Left lobe of liver (tissue), 2 donors: ENCODE results near the gene SLC34A1. TPM values are rescaled to one million over a fixed set of nuclear protein-coding genes. Genes with fewer than 3 reads are reported as not detected.
"Not testable (repeated sequence)": the region's sequence is repeated elsewhere in the genome, so short reads cannot be mapped to it uniquely, and the experiment has no call there.

ENCODE experiments used
- ATAC-seq: fragments of 200-7000 bp; cut with Tn5 transposase; one replicate; pipeline ENCODE4 v1.9.1; 2020; ENCODE audit warnings: mild to moderate bottlenecking, moderate library complexity
- DNase-seq: peaks from one replicate; pipeline ENCODE4 v3.0.0-alpha.2; 2020; ENCODE audit warnings: low spot score
- total RNA-seq: library from RNA; stranded (reverse); gene quantifications from one replicate; pipeline ENCODE4 v1.2.1, GENCODE V29; 2021
- donor health status: DM: no; HTN: no; CAD: no; lungs with moderate emphysema.
- donor health status: DM: no; HTN: yes; CAD: no.

SLC34A1 gene
- total RNA-seq, 1 donor from 2014 or later: 3.0 TPM

DNA sequence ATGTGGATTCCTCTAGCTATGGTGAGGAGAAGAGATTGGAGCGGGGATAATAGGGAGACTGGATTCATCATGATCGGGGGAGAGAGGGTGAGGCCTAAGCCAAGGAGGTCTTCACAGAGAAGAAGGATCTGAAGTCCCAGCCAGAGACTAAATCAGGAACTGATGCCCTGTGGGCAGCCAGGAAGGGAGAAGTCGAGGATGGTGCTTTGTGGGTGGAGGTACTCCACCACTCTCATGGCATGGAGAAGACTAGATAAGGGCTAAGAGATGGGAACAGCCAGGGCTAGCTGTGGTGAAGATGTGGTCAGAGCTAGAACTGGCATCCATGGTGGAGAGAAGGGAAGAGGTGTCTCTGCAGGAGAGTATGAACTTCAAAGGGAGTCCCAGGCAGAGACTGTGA is 29.5 kb upstream of the SLC34A1 start:
- ATAC-seq: no peak
- no peak for DNase-seq

DNA sequence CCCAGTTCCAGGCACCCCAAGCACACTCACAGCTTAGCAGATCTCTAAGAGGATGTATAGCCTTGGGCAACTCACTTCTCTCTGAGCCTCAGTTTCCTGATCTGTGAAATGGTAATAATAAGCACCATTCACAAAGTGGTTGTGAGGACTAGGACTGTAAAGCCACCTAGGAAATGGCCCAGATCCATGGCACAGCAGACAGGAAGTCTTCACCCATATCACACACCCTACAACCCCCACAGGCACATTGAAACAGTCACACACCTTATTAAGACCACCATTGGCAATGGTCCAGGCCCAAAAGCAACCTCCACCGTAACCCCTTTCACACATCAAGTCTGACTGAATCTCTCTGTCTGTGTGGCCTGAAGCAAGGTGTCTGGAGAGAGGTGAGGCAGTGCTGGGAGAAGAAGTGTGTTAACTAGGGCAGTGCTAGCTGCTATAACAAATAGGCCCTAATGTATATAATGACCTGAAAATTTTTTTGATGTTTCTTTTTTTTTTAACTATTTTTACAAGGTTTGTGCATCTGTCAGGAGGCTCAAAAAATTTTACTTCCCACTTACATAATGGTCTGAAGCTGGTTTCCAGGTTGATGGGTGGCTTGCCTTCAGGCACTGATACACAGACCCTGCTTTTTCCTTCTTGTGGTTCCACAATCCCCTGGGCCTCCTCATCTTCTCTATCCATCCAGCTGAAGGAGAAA is 28.9 kb upstream of the SLC34A1 start:
- DNase-seq: no peak
- no peak for ATAC-seq

DNA sequence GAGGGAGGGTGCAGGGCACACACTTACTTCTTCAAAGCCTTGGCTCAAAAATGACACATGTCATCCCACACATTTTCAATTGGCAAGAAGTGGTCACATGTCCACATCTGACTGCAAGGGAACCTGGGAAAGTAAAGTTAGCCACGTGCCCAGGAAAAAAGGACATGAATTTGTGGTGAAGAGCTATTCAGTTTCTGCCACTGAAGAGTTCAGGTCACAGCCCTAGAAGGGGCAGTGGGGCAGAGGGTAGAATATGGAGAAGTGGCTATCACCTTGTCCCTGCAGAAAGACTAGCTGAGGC is 28.4 kb upstream of the SLC34A1 start:
- ATAC-seq: no peak

DNA sequence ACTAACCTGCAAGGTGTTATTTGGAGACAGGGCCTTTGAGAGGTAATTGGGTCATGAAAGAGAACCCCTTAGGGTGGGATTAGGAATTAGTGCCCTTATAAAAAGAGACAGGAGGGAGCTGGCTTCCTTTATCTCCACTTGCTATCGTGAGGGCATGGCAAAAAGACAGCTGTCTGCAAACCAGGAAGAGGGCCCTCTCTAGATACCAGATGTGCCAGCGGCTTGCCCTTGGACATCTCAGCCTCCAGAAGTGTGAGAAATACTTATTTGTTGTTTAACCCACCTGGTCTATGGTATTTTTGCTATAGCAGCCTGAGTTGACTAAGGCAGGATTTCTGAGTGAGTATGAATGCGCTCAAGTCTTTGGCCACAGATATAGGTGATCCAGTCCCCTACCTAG is 27.5 kb upstream of the SLC34A1 start:
- DNase-seq (no peak), ATAC-seq (no peak)

More for the DNA sequence above, 28.4 kb upstream of the SLC34A1 start:
- DNase-seq: no peak

DNA sequence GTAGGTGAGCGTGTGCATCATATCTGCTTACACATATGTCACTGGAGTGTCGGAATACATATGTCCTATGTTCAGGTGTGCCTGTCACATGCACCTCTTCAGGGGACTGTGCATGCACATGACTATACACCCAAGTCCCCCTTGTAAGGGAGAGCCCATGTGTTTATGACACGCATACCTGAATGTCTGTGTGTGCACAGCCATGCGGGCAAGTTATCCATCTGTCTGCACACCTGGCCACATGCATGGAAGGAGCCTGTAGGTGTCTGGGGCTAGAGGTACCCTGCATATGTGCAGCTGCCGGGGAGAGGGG is 27.1 kb upstream of the SLC34A1 start:
- no peak for ATAC-seq
- DNase-seq: no peak

DNA sequence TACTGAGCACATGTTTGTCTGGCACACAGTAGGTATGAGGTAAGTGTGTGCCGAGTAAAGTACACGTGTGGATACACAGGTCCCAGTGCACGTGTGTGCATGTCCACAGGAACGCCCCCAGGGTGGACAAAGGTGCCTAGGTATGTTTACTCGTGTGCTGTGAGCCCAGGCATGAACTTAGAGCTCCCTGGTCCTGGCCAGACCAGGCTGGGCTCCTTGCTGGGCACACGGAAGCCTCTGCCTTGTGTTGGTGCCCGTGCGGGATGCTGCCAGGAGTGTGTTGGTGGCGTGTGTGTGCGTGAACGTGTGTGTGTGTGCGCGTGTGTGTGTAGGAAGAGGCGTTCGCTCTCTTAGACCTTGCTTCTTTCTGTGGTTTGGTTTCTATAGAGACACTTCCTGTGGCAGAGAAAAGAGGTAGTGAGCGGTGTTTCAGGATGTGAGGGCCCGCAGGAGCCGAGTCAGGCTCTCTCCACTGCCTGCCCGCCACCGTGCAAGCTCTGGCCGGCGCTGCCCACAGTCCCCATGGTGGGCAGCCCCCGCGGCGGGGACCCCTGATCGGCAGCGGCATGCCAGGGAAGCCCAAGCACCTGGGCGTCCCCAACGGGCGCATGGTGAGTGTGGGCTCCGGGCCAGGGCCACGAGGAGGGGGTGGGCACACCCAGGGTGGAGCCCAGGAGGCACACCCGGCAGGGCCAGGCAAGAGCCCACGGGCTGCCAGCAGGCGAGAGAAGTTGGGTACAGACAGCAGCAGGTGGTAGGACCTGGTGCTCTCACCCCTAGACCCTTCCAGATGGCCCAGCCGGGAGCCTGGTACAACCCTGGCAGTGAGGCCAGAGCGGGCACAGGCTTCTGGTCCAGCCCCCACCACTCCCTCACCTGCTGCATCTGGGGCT is 26.5 kb upstream of the SLC34A1 start, which contains the start of gene RGS14:
Gene RGS14 (plus strand): TSS at position 466 of the 893 bp plus-strand sequence. CDS start 101 bp downstream, at position 567.
- peak; percentile 64 for DNase-seq
- ATAC-seq: peak; percentile 54

DNA sequence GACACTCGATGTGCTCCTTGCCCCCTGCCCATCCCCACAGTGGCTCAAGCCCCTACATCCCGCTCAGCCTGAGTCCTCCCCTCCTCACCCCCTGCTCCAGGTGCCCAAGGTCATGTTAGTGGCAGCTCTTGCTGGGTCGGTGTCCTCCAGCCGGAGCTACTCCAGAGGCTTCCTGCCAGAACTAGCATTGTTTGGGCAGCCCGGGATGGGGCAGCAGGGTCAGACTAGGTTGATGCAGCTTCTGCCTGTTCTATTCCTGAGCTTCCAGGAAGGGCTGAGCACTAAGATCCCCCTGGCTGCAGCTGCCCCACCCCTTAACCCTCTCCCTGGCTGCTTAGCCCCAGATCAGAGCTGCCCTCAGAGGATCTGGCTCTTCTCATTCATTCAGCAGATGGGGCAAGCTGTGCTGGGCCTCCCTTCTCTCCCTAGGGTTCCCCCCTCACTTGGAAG is 25.8 kb upstream of the SLC34A1 start:
- DNase-seq (peak; percentile 89), ATAC-seq (peak; percentile 67)

DNA sequence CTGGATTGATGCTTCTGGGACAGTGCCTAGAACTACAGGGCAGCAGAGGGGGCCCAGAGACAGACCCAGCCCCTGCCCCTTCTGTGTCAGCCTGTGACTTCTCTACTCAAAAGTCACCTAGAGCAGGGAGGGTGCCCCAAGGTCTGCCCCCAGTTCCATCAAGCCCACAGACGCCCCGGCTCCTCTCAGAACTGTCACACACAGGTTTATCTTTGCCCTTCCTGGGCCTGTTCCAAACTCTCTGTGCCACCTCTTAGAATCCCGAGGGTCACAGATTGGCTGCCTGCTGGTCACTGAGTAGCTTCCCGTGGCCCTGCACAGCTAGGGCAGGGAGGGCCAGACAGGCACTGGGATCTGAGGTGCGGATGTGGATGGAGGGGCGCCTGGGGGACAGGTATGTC is 24.8 kb upstream of the SLC34A1 start:
- ATAC-seq (peak; percentile 11), DNase-seq (peak; percentile 71)

DNA sequence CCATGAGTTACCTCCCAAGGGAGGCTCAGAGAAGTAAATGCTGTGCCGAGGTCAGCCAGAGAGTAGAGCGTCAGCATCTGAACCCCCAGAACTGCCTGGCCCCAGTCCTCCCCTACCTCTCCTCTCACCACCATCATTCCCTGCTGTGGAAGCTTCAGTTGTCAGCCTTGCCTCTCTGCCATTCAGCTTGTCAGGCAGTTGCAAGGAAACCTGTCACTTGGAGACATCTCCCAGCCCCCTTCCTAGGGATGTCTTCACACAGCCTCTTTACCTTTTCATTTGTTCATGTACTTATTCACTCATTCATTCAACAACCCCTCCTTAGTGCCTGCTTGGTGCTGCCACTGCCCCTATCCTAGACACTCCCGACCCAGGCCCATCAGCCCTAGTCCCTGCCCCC is 24.4 kb upstream of the SLC34A1 start:
- ATAC-seq: no peak

DNA sequence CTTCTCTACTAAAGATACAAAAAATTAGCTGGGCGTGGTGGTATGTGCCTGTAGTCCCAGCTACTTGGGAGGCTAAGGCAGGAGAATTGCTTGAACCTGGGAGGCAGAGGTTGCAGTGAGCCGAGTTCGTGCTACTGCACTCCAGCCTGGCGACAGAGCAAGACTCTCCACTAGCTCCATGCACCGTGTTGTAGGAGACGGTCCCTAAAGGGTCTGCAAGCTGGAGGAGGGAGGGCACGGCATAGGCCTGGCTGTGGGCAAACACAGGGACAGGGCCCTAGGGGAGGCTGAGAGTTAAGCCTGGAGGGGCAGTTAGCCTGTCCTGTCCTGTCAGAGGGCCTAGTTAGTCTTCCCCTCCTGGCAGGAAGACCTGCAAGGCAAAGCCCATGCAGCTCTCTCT is 23.5 kb upstream of the SLC34A1 start:
- not testable (repeated sequence) for ATAC-seq

More for the DNA sequence above, 24.4 kb upstream of the SLC34A1 start:
- no peak for DNase-seq

DNA sequence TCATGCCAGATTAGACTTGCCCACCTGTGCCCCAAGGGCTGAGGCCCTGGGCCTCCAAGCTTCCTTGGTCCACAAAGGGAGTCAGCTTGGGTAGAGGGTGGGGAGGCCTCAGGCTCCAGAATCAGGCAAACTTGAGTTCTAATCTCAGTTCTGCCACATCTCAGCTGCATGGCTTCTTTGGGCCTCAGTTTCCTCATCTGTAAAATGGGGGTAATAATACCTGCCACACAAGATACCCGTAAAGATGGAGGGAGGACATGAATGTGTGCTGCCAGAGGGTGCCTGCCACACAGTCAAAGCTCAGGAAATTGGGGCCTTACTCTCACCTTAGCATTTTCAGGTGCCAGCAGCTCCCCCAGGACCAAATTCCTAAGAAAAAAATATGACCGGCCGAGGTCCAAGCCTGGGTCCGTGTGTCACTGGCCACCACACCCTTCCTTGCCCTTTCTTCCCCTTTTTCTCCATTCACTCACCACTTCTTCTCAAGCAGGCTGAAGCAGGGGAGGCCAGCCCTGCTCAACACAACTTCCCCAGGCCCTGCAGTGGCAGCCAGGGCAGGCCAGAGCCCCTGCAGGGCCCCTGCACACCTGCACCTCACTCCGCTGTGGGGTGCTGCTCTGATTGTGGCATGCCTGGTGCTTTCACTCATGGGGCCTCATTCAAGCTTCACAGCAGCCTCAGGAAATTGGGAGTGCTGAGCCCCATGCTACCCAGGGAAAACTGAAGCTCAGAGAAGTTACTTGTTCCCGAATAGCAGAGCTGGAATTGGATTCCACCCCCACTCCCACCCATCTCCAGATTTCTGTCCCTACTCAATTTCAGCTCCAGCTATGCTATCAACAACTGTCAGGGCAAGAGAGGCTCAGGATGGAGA is 22.6 kb upstream of the SLC34A1 start:
- DNase-seq: no peak
- no peak for ATAC-seq

More for the DNA sequence above, 23.5 kb upstream of the SLC34A1 start:
- DNase-seq: not testable (repeated sequence)

DNA sequence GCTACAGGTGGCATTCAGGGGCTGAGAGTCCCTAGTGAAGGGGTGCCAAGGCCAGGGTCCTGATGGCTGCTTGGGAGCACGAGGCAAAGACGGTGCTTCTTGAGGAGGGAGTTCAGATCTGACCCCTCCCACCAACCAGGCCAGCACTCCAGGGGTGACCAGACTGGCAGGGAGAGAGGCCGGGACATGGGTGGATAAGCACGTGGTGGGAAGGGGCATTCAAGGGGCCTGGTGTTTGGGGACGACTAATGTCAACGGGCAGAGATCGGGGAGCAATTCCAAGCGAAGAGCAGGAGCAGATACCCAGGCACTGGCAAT is 22.0 kb upstream of the SLC34A1 start:
- ATAC-seq (no peak), DNase-seq (no peak)

DNA sequence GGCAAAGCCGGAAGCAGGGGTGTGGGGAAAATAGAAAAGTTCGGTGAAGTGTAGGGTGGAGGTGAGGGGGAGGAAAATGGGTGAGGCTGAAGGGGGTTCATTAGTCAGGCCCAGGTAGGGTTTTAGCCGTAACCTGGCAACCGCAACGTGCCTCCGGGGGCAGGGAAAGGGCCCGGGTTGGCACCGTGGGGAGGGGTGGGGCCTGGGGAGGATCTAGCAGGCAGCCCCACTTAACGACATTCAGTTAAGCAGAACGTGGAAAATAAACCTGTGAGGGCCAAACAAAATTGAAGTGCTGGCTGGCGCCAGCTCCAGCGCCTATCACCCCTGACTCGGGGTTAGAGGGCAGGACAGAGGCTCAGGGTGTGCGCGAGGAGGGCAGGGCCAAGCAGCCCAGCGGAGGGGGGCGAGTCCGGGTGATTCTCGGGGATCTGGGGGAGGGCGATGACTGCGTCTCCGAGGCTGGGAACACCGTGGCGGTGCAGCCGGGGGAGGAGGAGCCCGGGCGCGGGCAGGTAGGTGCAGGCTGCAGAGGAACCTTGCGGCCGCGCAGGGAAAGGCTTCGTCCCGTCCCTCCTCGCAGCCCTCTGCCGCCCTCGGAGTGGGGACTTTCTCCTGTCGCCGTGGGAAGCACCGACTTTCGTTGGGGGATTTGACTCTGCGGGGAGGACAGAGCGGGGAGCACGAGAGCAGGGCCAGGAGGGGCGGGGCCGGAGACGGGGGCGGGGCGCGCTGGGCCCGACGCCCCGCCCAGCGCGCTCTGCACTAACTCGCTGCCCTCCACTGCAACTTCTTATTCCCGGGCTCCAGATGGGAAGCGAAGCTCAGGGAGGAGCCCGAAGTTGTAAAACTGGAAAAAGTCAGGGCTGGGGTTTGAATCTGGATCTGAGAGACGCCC is 21.4 kb upstream of the SLC34A1 start:
- peak; percentile 63 for ATAC-seq

DNA sequence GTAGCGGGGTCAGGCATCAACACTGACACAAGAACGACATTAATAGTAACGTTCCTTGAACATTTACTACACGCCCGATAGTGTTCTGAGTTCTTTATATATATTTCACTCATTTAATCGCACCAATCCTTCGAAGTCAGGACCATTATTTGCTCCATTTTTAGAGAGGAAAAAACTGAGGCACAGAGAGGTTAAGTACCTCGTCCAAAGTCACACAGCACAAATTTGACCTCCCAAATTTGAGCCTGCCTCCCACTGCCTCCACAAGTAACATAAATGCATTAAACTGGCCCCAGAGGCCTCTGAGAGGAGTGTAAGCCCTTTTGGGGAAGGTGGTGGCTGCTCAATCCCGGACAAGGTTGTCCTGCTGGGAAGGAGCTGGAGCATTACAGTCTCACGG is 20.7 kb upstream of the SLC34A1 start:
- no peak for ATAC-seq
- DNase-seq: no peak

More for the DNA sequence above, 21.4 kb upstream of the SLC34A1 start:
- peak; percentile 81 for DNase-seq

DNA sequence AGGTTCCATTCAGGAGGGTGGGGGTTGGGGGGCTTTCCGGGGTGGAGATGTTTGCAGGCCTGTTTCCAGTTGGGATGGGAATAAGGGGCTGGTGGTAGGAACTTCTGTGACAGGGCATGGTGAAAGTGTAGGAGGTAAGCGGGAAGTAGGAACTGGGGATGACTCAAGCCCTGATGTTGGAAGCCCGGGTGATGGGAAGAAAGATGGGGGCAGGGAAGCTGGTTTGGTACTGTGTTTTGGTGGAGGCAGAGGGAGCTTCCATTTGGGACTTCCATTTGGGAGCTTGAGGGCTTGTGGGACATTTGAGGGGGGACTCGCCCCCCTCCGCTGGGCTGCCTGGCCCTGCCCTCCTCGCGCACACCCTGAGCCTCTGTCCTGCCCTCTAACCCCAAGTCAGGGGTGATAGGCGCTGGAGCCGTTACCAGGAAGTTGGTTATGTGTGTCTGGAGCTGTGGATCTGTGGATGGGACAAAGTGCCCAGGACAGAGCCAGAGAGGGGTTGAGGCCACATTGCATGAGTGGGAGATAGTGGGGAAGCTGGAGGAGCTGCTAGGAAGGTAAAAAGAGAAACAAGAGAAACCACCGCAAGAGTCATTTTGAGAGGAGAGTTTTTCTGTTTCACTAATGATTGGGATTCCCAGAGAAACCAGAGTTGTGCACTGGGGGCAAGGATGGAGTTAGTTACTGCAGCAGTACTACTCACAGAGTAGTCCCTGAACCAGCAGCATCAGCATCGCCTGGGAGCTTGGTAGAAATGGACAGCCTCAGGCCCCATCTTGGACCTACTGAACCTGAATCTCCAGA is 19.9 kb upstream of the SLC34A1 start:
- ATAC-seq: no peak
- DNase-seq: no peak

DNA sequence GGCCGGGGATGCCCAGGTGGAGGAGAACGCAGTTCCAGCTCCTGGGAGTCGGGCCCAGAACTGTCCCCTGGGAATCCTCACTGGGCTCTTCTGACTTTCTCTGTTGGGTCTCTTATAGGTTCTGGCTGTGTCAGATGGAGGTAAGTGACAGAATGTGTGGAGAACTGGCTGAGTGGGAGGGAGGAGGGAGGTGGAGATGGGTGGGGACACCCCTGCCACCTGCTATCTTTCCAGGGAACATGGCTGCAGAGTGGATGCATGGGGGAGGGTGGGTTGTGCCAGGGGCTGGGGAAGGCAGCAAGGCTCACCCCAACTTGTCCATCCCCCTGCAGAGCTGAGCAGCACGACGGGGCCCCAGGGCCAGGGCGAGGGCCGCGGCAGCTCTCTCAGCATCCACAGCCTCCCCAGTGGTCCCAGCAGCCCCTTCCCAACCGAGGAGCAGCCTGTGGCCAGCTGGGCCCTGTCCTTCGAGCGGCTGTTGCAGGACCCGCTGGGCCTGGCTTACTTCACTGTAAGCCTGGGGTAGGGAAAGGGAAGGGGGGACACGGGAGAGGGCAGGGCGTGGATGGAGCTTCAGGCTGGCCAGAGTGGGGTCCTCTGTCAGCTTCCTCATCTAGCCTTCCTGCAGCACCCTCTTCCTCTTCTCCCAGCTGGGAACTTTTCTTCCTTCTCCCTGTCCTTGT is 18.2 kb upstream of the SLC34A1 start:
- ATAC-seq: no peak
- DNase-seq: no peak

DNA sequence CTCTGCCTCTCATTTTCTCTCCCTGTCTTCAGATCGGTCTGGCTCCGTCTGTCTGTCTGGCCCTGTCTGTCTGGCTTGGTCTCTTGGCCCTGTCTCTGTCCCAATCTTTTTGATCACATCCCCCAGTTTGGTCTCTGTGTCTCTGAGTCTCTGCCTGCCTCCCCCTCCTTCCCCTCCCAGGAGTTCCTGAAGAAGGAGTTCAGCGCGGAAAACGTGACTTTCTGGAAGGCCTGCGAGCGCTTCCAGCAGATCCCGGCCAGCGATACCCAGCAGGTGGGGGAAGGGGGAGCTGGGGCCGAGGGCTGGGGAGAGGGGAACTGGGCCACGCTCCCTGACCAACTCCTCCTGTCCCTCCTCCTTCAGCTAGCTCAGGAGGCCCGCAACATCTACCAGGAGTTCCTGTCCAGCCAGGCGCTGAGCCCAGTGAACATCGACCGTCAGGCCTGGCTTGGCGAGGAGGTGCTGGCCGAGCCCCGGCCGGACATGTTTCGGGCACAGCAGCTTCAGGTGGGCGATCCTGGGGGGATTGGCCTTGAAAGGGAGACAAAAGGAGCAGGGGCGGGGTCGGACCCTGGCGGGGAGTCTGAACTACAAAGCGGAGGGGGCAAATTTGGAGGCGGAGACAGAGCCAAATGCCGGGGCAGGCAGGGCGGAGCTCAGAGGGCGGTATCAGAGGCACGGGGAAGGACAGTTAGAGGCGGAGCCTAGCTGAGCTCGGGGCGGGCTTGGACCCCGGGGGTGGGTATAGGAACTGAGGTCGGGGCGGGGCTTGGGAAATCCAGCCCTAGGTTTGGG is 17.5 kb upstream of the SLC34A1 start:
- DNase-seq (peak; percentile 95), ATAC-seq (peak; percentile 67)

DNA sequence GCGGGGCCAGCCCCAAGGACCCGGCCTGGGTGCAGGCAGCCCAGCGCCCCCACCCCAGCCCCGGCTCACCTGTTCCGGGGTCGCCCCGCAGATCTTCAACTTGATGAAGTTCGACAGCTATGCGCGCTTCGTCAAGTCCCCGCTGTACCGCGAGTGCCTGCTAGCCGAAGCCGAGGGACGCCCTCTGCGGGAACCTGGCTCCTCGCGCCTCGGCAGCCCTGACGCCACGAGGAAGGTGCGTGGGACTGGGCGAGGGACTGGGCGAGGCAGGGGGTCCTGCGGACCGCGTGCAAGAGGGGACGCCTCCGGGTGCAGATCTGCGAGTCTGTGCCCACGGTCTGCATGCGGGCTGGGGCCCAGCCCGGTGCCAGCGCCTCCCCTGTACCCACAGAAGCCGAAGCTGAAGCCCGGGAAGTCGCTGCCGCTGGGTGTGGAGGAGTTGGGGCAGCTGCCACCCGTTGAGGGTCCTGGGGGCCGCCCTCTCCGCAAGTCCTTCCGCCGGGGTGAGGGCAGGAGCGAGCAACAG is 16.8 kb upstream of the SLC34A1 start:
- ATAC-seq (peak; percentile 0), DNase-seq (no peak)
